ENCODE measurements around the gene TFG.

TFG gene

GRCh38 chr3:100706365-100706764, 2.9 kb upstream of the TFG start:
- DNase-seq (ENCODE audit: low read depth), result no peak

DNA sequence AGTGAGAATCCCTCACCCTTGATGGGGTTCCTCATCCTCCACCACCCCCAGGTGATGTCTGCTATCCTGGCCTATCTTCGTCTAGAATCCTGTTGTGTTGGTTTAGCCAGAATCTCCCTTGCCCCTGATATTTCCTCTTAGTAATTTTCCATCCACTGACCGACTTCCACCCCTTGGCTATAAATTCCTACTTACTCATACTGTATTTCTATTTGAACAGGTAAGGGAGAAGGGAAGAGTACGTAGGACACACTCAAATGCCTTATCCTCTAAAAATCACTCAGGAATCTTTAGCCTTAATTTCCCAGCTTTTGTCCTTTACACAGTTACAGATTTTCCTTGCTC, 678 bp upstream of the TFG start:
- DNase-seq (ENCODE audit: low read depth), result no peak

- DNase-seq (ENCODE audit: low read depth), result peak; percentile 19
Observed at GRCh38 chr3:100709842-100710260, 557 bp downstream of the TFG start.

DNA sequence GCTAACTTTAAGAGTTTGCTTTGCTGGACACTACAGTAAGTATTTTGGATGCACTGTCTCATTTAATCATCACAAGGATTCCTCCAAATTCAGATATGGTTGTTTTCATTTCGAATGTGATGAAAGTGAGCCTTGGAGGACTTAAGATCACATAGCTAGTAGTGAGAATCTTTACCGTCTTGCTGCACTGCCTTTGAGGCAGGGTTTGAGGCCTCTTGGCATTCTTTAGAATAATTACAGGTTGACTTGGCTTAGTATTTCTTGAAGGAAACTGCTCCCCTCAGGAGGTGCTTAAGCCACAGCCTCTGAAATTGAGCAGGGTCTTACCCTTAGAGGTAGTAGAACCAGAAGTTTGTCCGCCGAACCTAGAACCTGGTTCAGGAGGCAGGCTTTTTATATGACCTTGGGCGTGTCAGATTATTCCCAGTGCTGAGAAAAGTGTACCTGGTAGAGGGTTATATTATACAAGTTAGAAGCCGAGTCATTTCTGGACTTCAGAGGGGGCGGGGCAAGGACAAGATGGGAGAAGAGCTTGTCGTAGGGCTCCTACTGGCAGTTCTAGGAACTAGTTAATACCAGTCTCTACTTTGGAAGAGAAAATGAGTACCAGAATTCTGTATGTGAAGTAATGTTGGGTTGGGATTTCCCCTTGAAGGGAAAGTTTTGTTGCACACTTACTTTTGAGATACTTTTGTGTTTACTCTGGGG, 1.1 kb downstream of the TFG start:
- DNase-seq (ENCODE audit: low read depth), result peak; percentile 25

GRCh38 chr3:100715176-100715575, 5.9 kb downstream of the TFG start:
- DNase-seq (ENCODE audit: low read depth), result no peak

- DNase-seq (ENCODE audit: low read depth), result no peak
Observed at GRCh38 chr3:100717063-100717462, 7.8 kb downstream of the TFG start.

DNA sequence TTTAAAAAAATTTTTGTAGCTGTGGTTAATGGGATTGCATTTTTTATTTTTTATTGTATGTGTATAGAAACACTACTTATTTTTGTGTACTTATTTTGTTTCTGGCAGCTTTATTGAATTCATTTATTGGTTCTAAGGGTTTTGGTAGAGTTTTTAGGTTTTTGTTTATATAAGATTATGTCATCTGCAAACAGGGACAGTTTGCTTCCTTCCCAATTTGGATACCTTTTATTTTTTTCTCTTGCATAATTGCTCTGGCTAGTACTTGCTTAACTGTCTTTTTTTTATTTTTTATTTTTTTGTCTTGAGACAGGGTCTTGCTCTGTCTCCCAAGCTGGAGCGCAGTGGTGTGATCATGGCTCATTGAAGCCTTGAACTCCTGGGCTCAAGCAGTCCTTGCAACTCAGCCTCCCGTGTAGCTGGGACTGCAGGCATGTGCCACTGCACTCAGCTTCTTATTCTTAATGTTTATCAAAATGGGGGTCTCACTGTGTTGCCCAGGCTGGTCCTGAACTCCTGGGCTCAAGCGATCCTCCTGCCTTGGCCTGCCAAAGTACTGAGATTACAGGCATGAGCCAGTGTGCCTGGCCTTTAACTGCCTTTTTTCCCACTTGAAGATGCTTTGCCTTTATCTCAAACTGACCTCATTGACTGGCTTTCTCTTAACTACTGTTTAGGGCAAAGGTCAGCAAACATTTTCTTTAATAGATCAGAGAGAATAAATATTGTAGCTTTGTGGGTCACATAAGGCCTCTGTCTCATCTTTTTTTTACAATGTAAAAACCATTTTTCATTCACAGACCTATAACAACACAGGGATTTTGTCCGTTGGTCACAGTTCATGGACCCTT, 8.6 kb downstream of the TFG start:
- DNase-seq (ENCODE audit: low read depth), result no peak

DNA sequence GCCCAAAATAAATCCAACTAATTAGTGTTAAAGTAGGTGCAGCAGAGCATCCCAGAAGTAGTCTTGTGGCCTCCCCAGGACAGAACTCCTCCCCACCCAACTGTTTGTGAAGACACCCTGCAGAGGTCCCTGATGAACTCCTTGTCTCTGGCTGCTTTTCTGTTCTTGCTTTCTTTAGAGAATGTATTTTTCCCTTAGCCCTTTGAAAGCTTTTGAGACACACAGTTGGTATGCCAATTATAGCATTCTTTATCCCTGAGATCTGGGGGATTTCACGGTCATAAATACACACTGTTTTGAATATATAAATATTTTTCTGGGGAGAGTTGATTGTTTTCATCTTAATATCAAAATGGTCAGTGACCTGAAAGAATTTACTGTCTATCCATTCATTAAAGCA, 9.8 kb downstream of the TFG start:
- DNase-seq (ENCODE audit: low read depth), result no peak

DNA sequence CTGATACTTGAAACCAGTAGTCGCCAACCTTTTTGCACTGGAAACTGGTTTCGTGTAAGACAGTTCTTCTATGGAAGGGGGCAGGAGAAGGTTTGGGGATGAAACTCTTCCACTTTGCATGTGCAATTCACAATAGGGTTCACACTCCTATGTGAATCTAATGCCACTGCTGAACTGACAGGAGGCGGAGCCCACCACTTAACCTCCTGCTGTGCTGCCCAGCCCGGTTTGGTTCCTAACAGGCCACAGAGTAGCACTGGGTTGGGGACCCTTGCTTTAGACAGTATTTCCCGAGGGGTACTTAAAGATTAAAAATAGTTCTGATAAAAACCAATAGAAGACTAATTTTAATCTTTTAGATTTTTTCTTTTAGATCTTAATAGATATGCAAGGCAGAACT, 11.1 kb downstream of the TFG start:
- no peak for DNase-seq (ENCODE audit: low read depth)

- no peak for DNase-seq (ENCODE audit: low read depth)
Observed at GRCh38 chr3:100725935-100726513, 16.7 kb downstream of the TFG start.

GRCh38 chr3:100726706-100727105, 17.4 kb downstream of the TFG start:
- no peak for DNase-seq (ENCODE audit: low read depth)

DNA sequence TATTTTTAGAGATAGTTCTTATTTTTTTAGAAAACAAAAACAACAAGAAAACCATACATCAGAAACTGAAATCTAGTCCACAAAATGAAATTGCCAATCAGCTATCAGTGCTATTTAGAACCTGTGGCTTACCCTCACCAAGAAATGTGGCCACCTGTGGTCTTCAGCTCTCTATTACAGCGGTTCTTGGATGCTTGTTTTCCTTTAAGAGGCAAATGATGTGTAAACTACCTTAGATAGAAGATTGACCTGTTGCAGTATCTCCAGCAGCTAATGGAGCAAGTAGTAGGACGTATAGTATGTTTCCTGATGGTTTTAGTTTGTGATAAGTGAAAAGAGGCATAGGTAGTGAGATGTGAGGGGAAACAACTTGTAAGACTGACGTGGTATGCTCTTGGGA, 21.2 kb downstream of the TFG start:
- no peak for DNase-seq (ENCODE audit: low read depth)

GRCh38 chr3:100732435-100732834, 23.1 kb downstream of the TFG start:
- DNase-seq (ENCODE audit: low read depth), result no peak

DNA sequence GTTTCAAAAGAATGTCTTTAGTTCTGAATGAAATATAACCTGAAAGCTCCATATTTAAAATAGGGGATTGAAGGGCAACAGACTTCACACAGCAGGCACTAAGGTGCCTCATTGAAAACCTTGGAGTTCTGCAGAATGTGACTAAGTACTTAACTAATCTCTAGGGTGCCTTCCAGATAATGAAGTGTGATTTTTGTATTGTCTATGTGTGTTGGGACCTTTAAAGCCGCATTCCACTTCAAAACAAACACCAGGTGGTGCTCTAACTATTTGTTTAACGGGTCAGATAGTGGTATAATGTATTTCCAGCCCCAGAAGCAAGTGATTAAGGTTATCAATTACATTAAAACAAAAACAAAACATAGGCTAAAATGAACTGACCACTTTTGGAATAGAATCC, 28.0 kb downstream of the TFG start:
- DNase-seq (ENCODE audit: low read depth), result no peak

DNA sequence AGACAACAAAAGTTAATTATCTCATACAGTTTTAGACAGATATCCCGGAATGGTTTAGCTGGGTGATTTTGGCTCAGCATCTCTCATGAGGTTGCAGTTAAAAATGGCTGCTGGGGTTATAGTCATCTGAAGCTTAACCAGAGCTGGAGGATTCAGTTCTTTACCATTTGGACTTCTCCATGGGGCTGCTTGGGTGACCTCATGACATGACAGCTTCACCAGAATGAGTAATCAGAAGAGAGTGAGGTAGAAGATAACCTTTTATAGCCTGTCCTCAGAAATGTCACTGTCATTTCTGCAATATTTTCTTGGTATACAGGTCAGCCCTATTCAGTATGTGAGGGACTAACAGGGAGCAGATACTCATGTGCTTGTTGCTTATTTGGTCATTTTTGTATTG, 30.9 kb downstream of the TFG start:
- DNase-seq (ENCODE audit: low read depth), result no peak

DNA sequence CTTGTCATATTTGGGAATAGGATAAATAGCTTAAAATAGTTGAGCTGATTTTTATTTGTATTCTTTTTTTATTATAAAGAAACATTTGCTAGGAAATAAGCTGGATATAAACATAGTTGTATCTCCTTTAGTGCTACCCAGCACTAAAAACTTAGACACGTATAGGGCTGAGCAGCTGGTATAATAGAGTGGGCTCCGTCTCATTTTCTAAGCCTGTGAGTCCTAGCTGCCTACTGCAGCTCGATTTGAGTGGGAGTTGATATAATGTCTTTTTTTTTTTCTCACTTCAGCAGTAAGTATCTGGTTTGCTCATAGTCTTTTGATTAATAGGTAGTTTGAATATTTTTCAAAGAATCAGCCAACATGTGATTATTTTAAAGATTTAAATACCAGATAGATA, 34.2 kb downstream of the TFG start:
- DNase-seq (ENCODE audit: low read depth), result no peak

DNA sequence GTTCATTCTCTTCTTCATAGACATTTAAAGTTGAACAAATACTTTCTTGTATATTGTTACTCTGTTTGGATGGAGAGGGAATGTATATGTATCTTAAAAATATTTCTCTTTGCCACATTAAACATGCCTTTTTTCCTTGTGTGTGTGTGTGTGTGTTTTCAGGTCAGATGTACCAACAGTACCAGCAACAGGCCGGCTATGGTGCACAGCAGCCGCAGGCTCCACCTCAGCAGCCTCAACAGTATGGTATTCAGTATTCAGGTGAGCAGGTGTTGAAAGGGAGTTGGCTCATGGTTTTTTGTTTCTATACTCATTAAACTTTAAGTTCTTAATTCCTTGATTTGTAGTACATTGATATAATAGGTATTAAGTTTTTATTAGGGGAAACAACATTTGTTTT, 35.4 kb downstream of the TFG start:
- no peak for DNase-seq (ENCODE audit: low read depth)

GRCh38 chr3:100745617-100746016, 36.3 kb downstream of the TFG start:
- DNase-seq (ENCODE audit: low read depth), result no peak

DNA sequence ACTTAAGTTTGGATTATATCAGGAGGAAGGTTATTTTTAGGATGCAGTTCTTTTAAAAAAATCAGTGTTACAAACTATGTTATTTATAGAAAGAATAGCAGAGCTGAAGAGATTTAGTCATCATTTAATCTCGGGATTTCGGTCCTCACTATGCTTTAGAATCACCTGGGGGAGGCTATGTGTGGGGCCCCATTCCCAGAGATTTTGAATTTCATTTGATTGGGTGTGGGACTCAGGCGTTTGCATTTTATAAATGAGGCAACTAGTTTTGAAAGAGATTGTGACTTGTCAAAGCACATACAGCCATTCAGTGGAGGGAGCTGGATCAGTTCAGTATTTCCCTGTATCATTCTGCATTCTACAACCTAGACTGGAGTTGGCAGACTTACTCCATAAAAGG, 36.8 kb downstream of the TFG start:
- no peak for DNase-seq (ENCODE audit: low read depth)

DNA sequence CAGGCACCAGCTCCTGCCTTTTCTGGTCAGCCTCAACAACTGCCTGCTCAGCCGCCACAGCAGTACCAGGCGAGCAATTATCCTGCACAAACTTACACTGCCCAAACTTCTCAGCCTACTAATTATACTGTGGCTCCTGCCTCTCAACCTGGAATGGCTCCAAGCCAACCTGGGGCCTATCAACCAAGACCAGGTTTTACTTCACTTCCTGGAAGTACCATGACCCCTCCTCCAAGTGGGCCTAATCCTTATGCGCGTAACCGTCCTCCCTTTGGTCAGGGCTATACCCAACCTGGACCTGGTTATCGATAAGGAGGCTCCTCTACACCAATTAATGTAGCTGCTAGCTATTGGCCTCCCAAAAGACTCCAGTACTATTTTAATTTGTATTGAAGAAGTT, 38.9 kb downstream of the TFG start:
- DNase-seq (ENCODE audit: low read depth), result no peak

DNA sequence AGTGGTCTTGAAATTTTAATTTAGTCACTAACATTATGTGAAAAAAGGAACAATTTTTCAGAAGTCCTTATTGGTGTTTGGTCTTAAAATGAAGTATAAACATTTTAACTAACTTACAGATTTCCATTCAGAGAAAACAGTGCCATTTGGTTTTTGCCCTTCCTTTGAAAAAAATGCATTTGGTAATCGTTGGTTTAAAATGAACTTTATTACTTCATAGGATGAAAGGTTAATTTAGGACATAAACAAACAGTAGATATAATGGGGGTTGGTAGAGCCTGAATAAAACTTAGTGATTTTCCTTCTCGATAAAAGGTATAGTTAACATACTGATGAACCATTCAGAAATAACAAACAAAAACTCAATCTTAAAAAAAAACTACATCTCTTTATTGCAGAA, 39.7 kb downstream of the TFG start:
- no peak for DNase-seq (ENCODE audit: low read depth)

GRCh38 chr3:100753846-100754245, 44.6 kb downstream of the TFG start:
- no peak for DNase-seq (ENCODE audit: low read depth)

- DNase-seq (ENCODE audit: low read depth), result no peak
Observed at GRCh38 chr3:100754563-100755334, 45.5 kb downstream of the TFG start.

Measured in stimulated activated CD4-positive, alpha-beta T cell treated with anti-CD3 and anti-CD28 coated beads, Interleukin-2, amount 100 ng/mL, for 4 hours (primary cell).